NAMALWA (cell line): ENCODE data around the gene TNPO1.
A peak's percentile ranks its signal among the peaks of the same experiment; 100 is the strongest.

Source experiments
- DNase-seq: peaks from one replicate; pipeline ENCODE4 v3.0.0-alpha.2; 2015; ENCODE audit warnings: low spot score

TNPO1 gene

GRCh38 chr5:72818866-72819534 lies 2.5 kb downstream of the TNPO1 start:
- peak; percentile 88 for DNase-seq

- DNase-seq, result no peak
Observed at GRCh38 chr5:72821776-72822175, 5.3 kb downstream of the TNPO1 start.

- no peak for DNase-seq
Observed at GRCh38 chr5:72822944-72823343, 6.5 kb downstream of the TNPO1 start.

- DNase-seq, result no peak
Observed at GRCh38 chr5:72829707-72830106, 13.2 kb downstream of the TNPO1 start.

- no peak for DNase-seq
Observed at GRCh38 chr5:72830362-72830761, 13.9 kb downstream of the TNPO1 start.

GRCh38 chr5:72831685-72832084 lies 15.2 kb downstream of the TNPO1 start:
- no peak for DNase-seq

- no peak for DNase-seq
Observed at GRCh38 chr5:72834924-72835323, 18.5 kb downstream of the TNPO1 start.

- no peak for DNase-seq
Observed at GRCh38 chr5:72835633-72836032, 19.2 kb downstream of the TNPO1 start.

GRCh38 chr5:72836810-72837209 lies 20.3 kb downstream of the TNPO1 start:
- DNase-seq, result no peak

GRCh38 chr5:72837524-72838096 lies 21.1 kb downstream of the TNPO1 start:
- no peak for DNase-seq

- DNase-seq, result no peak
Observed at GRCh38 chr5:72840041-72840440, 23.6 kb downstream of the TNPO1 start.

- no peak for DNase-seq
Observed at GRCh38 chr5:72841756-72842535, 25.5 kb downstream of the TNPO1 start.

GRCh38 chr5:72842816-72843215 lies 26.4 kb downstream of the TNPO1 start:
- DNase-seq, result peak; percentile 19

GRCh38 chr5:72844218-72844603 lies 27.8 kb downstream of the TNPO1 start:
- DNase-seq, result no peak

- DNase-seq, result no peak
Observed at GRCh38 chr5:72845889-72846288, 29.4 kb downstream of the TNPO1 start.

GRCh38 chr5:72846483-72846882 lies 30.0 kb downstream of the TNPO1 start:
- DNase-seq, result no peak

GRCh38 chr5:72847439-72847838 lies 31.0 kb downstream of the TNPO1 start:
- peak; percentile 28 for DNase-seq

GRCh38 chr5:72847989-72848473 lies 31.6 kb downstream of the TNPO1 start:
- DNase-seq, result peak; percentile 92

- peak; percentile 82 for DNase-seq
Observed at GRCh38 chr5:72848474-72849428, 32.3 kb downstream of the TNPO1 start.

GRCh38 chr5:72849546-72849945 lies 33.1 kb downstream of the TNPO1 start:
- no peak for DNase-seq

GRCh38 chr5:72850113-72850512 lies 33.7 kb downstream of the TNPO1 start:
- no peak for DNase-seq

GRCh38 chr5:72852356-72852755 lies 35.9 kb downstream of the TNPO1 start:
- no peak for DNase-seq
